Measurements from ENCODE around the gene ABCD3. TPM values are rescaled to one million over a fixed set of nuclear protein-coding genes. Genes with fewer than 3 reads are reported as not detected.

Gene ABCD3
- total and polyA plus RNA-seq, 2 of the 13 experiments (the other 11 are each of a cell fraction or from before 2014, with no cell fraction given): 27.5 to 166 TPM

GRCh38 chr1:94538243-94538827, 120.1 kb downstream of the ABCD3 start:
- Histone ChIP-seq H2AFZ (ENCODE audit: low read length) (no peak overlapping the region), H4K20me1 (ENCODE audit: insufficient read depth, low read length) (no peaks in the 10 kb centered on the region), H3K79me2 (ENCODE audit: insufficient read depth, low read length) (peaks cover 4% of the 10 kb centered on the region), H3K4me3 (replicated peaks in 1 of 3; ENCODE audit: insufficient read depth in 1 of 3, low read depth in 2 of 3, low read length in 3 of 3) (no peak overlapping the region), H3K9me3 (ENCODE audit: low read length) (no peaks in the 10 kb centered on the region), H3K9ac (ENCODE audit: insufficient read depth, low read depth, low read length) (no peak overlapping the region), H3K27ac (ENCODE audit: extremely low read length, insufficient read depth, low read length) (no peak overlapping the region), H3K36me3 (replicated peaks in 1 of 2; ENCODE audit: control insufficient read depth in 1 of 2, insufficient read depth in 2 of 2, low read length in 2 of 2) (peaks cover 0 to 14% of the 10 kb centered on the region in 2 experiments; a peak in 3 of 5 replicates), H3K4me2 (ENCODE audit: low read depth, low read length) (no peak overlapping the region), H3K27me3 (ENCODE audit: control insufficient read depth in 1 of 2, insufficient read depth in 2 of 2, low read length in 2 of 2) (no peaks in the 10 kb centered on the region), H3K4me1 (ENCODE audit: insufficient read depth, low read length) (peaks cover 71% of the 10 kb centered on the region)
- POLR2A ChIA-PET: no interaction called here
- in situ Hi-C loops (cut with HindIII; ENCODE audit: extremely low pct_ligation_motif_present, low pct_unique_long_range_greater_than_20kb): loop anchor here (25.0 kb wide), 1 partner anchor 499 kb away; no protein-coding TSS in a partner anchor
- DNase-seq (ENCODE audit: low spot score): no peak
- intact Hi-C loops (cut with micrococcal nuclease; ENCODE audit: unreplicated experiment): no loop called here
- CTCF ChIA-PET (ENCODE audit: low intra/inter-chr PET ratio, low total read pairs): no interaction called here
- no TSS peak for BruUV-seq (replicated peaks)
- no peak for ATAC-seq
- no peak for FAIRE-seq
- WGBS (ENCODE audit: low lambda C conversion rate): 96% methylated on average over 6 of the region's 6 CpGs
- TF ChIP-seq PCBP1 (IDR thresholded peaks at IDR 0.05; ENCODE audit: borderline replicate concordance, low read depth, low read length) (no peak), HDAC6 (IDR thresholded peaks at IDR 0.05; ENCODE audit: low read depth, low read length) (no peak), ISL2 (CRISPR knock-in tag; IDR thresholded peaks at IDR 0.05) (no peak), ZNF496 (CRISPR knock-in tag; IDR thresholded peaks at IDR 0.05; ENCODE audit: insufficient replicate concordance) (no peak), ZFYVE20 (CRISPR knock-in tag; IDR thresholded peaks at IDR 0.05; ENCODE audit: borderline replicate concordance, low read depth) (no peak), ZNF709 (CRISPR knock-in tag; IDR thresholded peaks at IDR 0.05) (no peak), AKNA (CRISPR knock-in tag; IDR thresholded peaks at IDR 0.05; ENCODE audit: borderline replicate concordance) (no peak), ZNF670 (CRISPR knock-in tag; IDR thresholded peaks at IDR 0.05; ENCODE audit: borderline replicate concordance) (no peak), NFATC3 (CRISPR knock-in tag; IDR thresholded peaks at IDR 0.05) (no peak)
- TF ChIP-seq, protein P1, sequence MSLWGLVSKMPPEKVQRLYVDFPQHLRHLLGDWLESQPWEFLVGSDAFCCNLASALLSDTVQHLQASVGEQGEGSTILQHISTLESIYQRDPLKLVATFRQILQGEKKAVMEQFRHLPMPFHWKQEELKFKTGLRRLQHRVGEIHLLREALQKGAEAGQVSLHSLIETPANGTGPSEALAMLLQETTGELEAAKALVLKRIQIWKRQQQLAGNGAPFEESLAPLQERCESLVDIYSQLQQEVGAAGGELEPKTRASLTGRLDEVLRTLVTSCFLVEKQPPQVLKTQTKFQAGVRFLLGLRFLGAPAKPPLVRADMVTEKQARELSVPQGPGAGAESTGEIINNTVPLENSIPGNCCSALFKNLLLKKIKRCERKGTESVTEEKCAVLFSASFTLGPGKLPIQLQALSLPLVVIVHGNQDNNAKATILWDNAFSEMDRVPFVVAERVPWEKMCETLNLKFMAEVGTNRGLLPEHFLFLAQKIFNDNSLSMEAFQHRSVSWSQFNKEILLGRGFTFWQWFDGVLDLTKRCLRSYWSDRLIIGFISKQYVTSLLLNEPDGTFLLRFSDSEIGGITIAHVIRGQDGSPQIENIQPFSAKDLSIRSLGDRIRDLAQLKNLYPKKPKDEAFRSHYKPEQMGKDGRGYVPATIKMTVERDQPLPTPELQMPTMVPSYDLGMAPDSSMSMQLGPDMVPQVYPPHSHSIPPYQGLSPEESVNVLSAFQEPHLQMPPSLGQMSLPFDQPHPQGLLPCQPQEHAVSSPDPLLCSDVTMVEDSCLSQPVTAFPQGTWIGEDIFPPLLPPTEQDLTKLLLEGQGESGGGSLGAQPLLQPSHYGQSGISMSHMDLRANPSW (CRISPR knock-in tag; IDR thresholded peaks at IDR 0.05; ENCODE audit: borderline replicate concordance): no peak

Measured in HepG2 (cell line).